Purkinje cell (primary cell): ENCODE data around the gene RIMS3. TPM values are rescaled to one million over a fixed set of nuclear protein-coding genes. Genes with fewer than 3 reads are reported as not detected.

Experiments used
- polyA plus RNA-seq: library from polyadenylated mRNA; unstranded; fragments of >200 nt; fragmentation: Nextera tagmentation; gene quantifications from 2 replicates; pipeline ENCODE4 v1.2.1, GENCODE V29; 2014

The RIMS3 gene
- 0.28 and 5.0 TPM in 2 replicates for polyA plus RNA-seq

DNA sequence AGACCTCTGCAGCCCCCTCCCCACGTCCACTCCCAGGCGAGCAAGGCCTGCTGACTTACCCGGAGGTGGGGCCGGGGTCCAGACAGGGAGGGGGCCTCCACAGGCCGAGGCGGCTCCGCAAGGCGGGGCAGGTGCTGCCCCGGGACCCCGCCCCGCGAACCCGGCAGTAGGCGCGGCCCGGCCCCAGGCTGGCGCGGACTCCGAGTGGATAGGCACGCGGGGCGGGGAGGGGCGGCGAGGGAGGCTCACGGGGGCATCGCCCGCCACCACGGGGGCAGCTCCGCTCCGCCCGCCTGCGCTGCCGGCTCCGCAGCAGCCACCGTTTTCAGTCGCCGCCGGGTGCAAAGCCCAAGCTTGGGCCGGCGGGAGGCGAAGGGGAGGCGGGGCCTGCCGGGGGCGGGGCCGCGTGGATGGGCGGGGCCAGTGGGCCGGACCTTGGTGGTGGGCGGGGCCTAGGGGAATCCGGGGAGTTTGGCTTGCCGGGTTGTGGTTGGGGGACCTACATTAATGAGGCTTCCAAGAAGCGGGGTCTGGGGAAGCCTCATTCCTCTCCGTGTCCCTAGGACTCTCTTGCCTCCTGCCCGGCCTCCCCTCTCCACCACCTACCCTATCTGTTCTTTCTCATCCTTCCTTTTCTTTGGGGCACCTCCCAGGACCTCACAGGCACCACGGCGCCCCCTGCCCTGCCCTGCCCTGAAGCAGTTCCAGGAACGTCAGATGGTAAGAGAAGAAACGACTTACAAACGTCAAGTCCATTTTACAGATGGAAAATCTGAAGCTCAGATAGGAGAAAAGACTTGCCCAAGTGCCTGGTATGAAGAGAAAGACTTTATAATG is at the start of gene RIMS3:
Gene RIMS3, minus strand, starts transcription at position 348 of the 837 bp plus-strand sequence. CDS start 23,757 bp downstream, outside the sequence.

DNA sequence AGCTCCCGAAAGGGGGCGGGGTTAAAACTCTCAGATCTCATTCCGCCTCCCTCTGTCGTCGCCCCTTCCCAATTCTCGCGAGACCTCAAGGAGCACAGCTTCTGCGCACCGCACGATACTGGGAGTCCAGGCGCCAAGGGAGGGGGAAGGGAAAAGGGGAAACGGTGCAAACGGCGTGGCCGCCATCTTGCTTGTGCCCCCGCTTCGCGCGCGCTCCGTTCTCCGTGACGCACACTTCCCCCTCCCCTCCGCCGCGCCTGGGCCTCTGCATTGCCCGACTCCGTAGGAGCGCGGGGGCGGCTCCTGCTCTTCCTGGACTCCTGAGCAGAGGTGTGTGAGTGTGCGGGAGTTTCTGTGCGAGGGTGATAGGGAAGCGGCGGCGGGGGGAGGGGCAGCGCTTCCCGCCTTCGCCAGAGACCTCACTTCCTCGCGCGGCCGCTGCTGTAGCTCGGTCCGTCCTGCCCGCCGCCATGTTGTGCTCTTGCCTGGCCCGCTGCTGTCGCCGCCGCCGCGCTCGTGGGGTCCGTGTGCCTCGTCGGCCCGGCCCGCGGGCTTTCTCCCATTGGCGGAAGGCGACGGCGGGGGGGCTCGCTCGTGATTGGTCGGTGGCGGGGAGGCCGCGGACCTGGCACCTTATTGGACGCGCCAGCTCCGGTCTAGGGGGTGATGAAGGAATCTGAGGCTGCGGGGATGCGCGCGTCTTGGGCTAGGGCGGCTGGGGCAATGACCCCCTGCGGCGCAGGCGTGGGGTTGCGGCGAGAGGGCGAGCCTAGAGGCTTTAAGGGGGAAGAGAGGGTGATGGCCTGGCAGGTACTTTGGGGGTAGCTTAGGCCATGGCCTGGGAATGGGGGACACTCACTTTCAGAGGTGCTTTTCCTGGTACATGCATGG is 26.3 kb upstream of the RIMS3 start, which contains the start of gene NFYC:
Gene NFYC, plus strand, starts transcription at position 167 of the 891 bp plus-strand sequence. CDS start 47,140 bp downstream, outside the sequence.

Other genes with a start within 250 kb of the RIMS3 start
- gene ZFP69B, start 215.2 kb downstream of the RIMS3 start, polyA plus RNA-seq = 0.78 and 1.2 TPM in 2 replicates
- gene ZFP69, start 188.4 kb downstream of the RIMS3 start, polyA plus RNA-seq = 1.8 and 1.9 TPM in 2 replicates
- 4.6 TPM in 1 of 2 replicates, not detected in the other for gene EXO5, start 156.9 kb downstream of the RIMS3 start, polyA plus RNA-seq
- gene ZNF684, start 134.0 kb downstream of the RIMS3 start, polyA plus RNA-seq = 13.3 and 16.6 TPM in 2 replicates
- 21.3 and 28.1 TPM in 2 replicates for gene NFYC, start 26.0 kb upstream of the RIMS3 start, polyA plus RNA-seq
- gene KCNQ4, start 118.1 kb upstream of the RIMS3 start, polyA plus RNA-seq = not detected in 2 replicates
- gene CITED4, start 196.7 kb upstream of the RIMS3 start, polyA plus RNA-seq = 0.74 and 3.0 TPM in 2 replicates